GM12864 (cell line): Measurements from ENCODE around the gene KRTAP9-9.

ENCODE experiments used
- DNase-seq: peaks from one replicate; pipeline ENCODE4 v3.0.0-alpha.2; 2011; ENCODE audit warnings: low read depth
- H3K4me3 ChIP-seq: 2 replicates; pipeline ENCODE4 v1.5.1; 2011; ENCODE audit warnings: mild to moderate bottlenecking, low read depth, low read length, control low read depth
- CTCF ChIP-seq: IDR thresholded peaks from 2 replicates; pipeline ENCODE4 v1.5.1; 2011; ENCODE audit warnings: low read depth, mild to moderate bottlenecking, moderate library complexity, low read length, control low read depth, inconsistent platforms; ENCODE audit errors: missing control alignments

Gene KRTAP9-9

GRCh38 chr17:41278176-41278955, 23.2 kb downstream of the KRTAP9-9 start:
- no peak for DNase-seq
- TF ChIP-seq CTCF: no peak
- H3K4me3 ChIP-seq: no peak overlapping the region

GRCh38 chr17:41284043-41284442, 28.9 kb downstream of the KRTAP9-9 start:
- no peak for DNase-seq

GRCh38 chr17:41284546-41284945, 29.4 kb downstream of the KRTAP9-9 start:
- DNase-seq: no peak
- no peak overlapping the region for H3K4me3 ChIP-seq
- no peak for TF ChIP-seq CTCF

More at GRCh38 chr17:41284043-41284442, 28.9 kb downstream of the KRTAP9-9 start:
- no peak overlapping the region for H3K4me3 ChIP-seq
- no peak for TF ChIP-seq CTCF

DNA sequence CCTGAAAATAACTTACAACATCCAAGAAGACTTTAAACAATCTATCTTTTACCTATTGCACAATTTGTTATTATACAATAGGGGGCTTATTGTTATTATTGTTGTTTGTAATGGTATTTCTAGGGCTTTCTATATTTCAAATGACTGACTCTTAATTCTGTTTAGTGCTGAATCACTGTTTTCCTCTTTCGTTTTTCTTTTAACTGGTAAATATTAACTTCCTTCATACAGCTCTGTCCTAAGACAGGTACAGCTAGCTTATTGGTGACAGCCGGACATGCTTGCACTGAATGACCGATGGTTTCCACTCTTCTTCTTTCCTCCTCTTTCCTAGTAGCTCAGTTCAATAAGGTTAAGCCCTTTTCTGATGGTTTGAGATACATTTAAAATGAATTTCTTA, 31.9 kb downstream of the KRTAP9-9 start:
- H3K4me3 ChIP-seq: no peak overlapping the region
- TF ChIP-seq CTCF: no peak
- no peak for DNase-seq

- TF ChIP-seq CTCF: no peak
- DNase-seq: no peak
- no peak overlapping the region for H3K4me3 ChIP-seq
Observed at GRCh38 chr17:41294016-41294415, 38.8 kb downstream of the KRTAP9-9 start.

GRCh38 chr17:41296846-41297245, 41.7 kb downstream of the KRTAP9-9 start:
- H3K4me3 ChIP-seq: no peak overlapping the region
- no peak for TF ChIP-seq CTCF
- no peak for DNase-seq
